Caco-2 (cell line): ENCODE data around the gene CAPN15. TPM values are rescaled to one million over a fixed set of nuclear protein-coding genes. Genes with fewer than 3 reads are reported as not detected.
A peak's percentile ranks its signal among the peaks of the same experiment; 100 is the strongest.

Source experiments
- BruUV-seq: library from RNA; stranded (reverse); fragments of 400-500 nt; replicated peaks from 2 replicates; lab custom pipeline; 2021; lab: Mats Ljungman, UMichigan
- CTCF ChIA-PET: fragments of 300-600 bp; sonication (Branson Sonifier 250); formaldehyde crosslinking; loops from one replicate; lab custom pipeline; 2022; ENCODE audit warnings: antibody characterized with exemption; lab: Charles Lee
- POLR2A ChIA-PET: fragments of 300-600 bp; sonication (Branson Sonifier 250); formaldehyde crosslinking; loops from one replicate; lab custom pipeline; 2022; ENCODE audit warnings: antibody characterized with exemption; lab: Charles Lee
- DNase-seq, 2 experiments: peaks; one replicate each; pipeline versions ENCODE4 v3.0.0 to v3.0.0-alpha.2; 2020 to 2022
- H3K27me3 ChIP-seq: replicated peaks from 2 replicates; pipeline ENCODE4 v1.6.0; 2011; ENCODE audit warnings: low read length; ENCODE audit not compliant: control insufficient read depth, insufficient read depth
- H3K36me3 ChIP-seq: 2 replicates; pipeline ENCODE4 v1.5.1; 2011; ENCODE audit warnings: low read length; ENCODE audit not compliant: control insufficient read depth, insufficient read depth
- H3K4me1 ChIP-seq: fragments of 250-450 bp; sonication (Bioruptor Pico); 2 replicates; pipeline ENCODE4 v1.5.1; 2020; ENCODE audit warnings: mild to moderate bottlenecking
- H3K4me3 ChIP-seq: 2 replicates; pipeline ENCODE4 v1.5.1; 2011; ENCODE audit warnings: low read depth, mild to moderate bottlenecking, control low read depth, low read length
- H3K9me3 ChIP-seq: fragments of 250-450 bp; sonication (Bioruptor Pico); 2 replicates; pipeline ENCODE4 v1.5.1; 2020; ENCODE audit warnings: mild to moderate bottlenecking, moderate library complexity
- H3K27ac Mint-ChIP-seq: one replicate; pipeline ENCODE4 v1.8.0; 2022; ENCODE audit warnings: mixed read lengths; ENCODE audit not compliant: unreplicated experiment
- H3K27me3 Mint-ChIP-seq: one replicate; pipeline ENCODE4 v1.8.0; 2022; ENCODE audit warnings: mixed read lengths; ENCODE audit not compliant: insufficient read depth, unreplicated experiment
- H3K36me3 Mint-ChIP-seq: one replicate; pipeline ENCODE4 v1.8.0; 2022; ENCODE audit warnings: mild to moderate bottlenecking, mixed read lengths; ENCODE audit not compliant: insufficient read depth, unreplicated experiment
- H3K4me1 Mint-ChIP-seq: one replicate; pipeline ENCODE4 v1.8.0; 2022; ENCODE audit warnings: low read depth, mixed read lengths; ENCODE audit not compliant: unreplicated experiment
- H3K4me3 Mint-ChIP-seq: one replicate; pipeline ENCODE4 v1.8.0; 2022; ENCODE audit warnings: mild to moderate bottlenecking, moderate library complexity, mixed read lengths; ENCODE audit not compliant: unreplicated experiment
- H3K9me3 Mint-ChIP-seq: one replicate; pipeline ENCODE4 v1.8.0; 2022; ENCODE audit warnings: mixed read lengths; ENCODE audit not compliant: unreplicated experiment
- intact Hi-C: fragments of 100-400 bp; cut with micrococcal nuclease; formaldehyde crosslinking; loops from one replicate; pipeline ENCODE4 v1.10.0; 2022; ENCODE audit not compliant: unreplicated experiment
- total RNA-seq: library from RNA; stranded (reverse); gene quantifications from 2 replicates; pipeline ENCODE4 v1.2.3, GENCODE V29; 2022
- TF ChIP-seq, protein P1 (sequence below), 2 experiments: fragments of 200-600 bp in 1 of 2; IDR thresholded peaks; 1 replicate in 1 of 2; 2 replicates in 1 of 2; pipeline versions ENCODE4 v1.5.1 to v1.8.0; 2011 to 2022; ENCODE audit warnings: antibody characterized with exemption in 1 of 2, control low read depth in 1 of 2, inconsistent platforms in 1 of 2, low read depth in 1 of 2, low read length in 1 of 2, mild to moderate bottlenecking in 1 of 2, moderate library complexity in 1 of 2; ENCODE audit not compliant: insufficient read depth in 1 of 2, severe bottlenecking in 1 of 2, unreplicated experiment in 1 of 2

The CAPN15 gene
- total RNA-seq, 1 experiment from 2014 or later: 85.3 TPM

DNA sequence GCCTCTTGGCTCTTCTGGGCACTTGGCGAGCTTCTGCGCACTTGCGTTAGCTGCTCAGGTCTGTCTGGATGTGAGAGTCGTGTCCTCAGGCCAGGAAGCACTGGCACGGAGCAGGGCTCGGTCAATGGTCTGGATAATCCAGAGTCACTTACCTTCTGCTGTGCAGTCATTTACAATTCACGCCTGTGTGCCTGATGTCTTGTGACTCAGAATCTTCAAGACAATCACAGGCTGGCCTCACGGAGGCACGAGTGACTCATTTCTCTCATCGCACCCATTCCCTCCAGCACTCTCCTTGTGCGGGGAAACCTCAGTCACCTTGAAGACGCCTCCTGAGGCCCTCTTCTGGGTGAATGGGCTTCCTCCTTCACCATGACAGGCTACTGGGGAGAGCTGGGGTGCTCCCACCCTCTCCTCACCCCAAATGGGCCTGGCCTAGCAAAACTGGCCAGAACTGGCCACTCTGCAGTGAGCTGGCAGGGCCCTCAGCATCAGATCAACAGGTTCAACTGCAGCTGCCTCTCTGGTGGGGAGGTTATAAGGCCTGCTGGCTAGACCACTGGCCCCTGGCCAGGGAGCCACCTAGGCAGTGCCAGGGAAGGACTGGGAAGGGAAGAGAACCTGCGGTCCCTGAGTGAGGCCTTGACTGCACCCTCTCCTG lies 1.9 kb upstream of the CAPN15 start:
- no peak for DNase-seq
- ChIA-PET POLR2A (interaction anchor here (1.8 kb wide), 1 partner anchor 124 kb away, joined by 4 read pairs; the partner anchor contains the start of gene DECR2), CTCF (interaction anchor here (1.5 kb wide), 1 partner anchor 30 kb away, joined by 3 read pairs; no protein-coding TSS in a partner anchor)
- intact Hi-C loops: loop anchor here (5.0 kb wide), 1 partner anchor 62 kb away; no protein-coding TSS in a partner anchor
- H3K9me3 ChIP-seq: no peaks in the 10 kb centered on the region
- Mint-ChIP-seq H3K9me3 (no peaks in the 10 kb centered on the region), H3K4me1 (no peaks in the 10 kb centered on the region), H3K4me3 (peak overlapping the region; percentile 72), H3K27me3 (no peaks in the 10 kb centered on the region), H3K36me3 (peaks cover 33% of the 10 kb centered on the region), H3K27ac (no peak overlapping the region)
- H3K4me3 ChIP-seq: peak overlapping the region; percentile 76
- BruUV-seq: no TSS peak
- H3K27me3 ChIP-seq: no peaks in the 10 kb centered on the region
- TF ChIP-seq, protein P1, sequence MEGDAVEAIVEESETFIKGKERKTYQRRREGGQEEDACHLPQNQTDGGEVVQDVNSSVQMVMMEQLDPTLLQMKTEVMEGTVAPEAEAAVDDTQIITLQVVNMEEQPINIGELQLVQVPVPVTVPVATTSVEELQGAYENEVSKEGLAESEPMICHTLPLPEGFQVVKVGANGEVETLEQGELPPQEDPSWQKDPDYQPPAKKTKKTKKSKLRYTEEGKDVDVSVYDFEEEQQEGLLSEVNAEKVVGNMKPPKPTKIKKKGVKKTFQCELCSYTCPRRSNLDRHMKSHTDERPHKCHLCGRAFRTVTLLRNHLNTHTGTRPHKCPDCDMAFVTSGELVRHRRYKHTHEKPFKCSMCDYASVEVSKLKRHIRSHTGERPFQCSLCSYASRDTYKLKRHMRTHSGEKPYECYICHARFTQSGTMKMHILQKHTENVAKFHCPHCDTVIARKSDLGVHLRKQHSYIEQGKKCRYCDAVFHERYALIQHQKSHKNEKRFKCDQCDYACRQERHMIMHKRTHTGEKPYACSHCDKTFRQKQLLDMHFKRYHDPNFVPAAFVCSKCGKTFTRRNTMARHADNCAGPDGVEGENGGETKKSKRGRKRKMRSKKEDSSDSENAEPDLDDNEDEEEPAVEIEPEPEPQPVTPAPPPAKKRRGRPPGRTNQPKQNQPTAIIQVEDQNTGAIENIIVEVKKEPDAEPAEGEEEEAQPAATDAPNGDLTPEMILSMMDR (IDR thresholded peaks at IDR 0.05; ENCODE audit: insufficient read depth in 1 of 2, low read depth in 1 of 2, low read length in 1 of 2, severe bottlenecking in 1 of 2, unreplicated experiment in 1 of 2): no peak
- peaks cover 9% of the 10 kb centered on the region for H3K4me1 ChIP-seq
- 0 out of 2 replicates have a peak, but pooled peaks cover 1% of the 10 kb centered on the region for H3K36me3 ChIP-seq

DNA sequence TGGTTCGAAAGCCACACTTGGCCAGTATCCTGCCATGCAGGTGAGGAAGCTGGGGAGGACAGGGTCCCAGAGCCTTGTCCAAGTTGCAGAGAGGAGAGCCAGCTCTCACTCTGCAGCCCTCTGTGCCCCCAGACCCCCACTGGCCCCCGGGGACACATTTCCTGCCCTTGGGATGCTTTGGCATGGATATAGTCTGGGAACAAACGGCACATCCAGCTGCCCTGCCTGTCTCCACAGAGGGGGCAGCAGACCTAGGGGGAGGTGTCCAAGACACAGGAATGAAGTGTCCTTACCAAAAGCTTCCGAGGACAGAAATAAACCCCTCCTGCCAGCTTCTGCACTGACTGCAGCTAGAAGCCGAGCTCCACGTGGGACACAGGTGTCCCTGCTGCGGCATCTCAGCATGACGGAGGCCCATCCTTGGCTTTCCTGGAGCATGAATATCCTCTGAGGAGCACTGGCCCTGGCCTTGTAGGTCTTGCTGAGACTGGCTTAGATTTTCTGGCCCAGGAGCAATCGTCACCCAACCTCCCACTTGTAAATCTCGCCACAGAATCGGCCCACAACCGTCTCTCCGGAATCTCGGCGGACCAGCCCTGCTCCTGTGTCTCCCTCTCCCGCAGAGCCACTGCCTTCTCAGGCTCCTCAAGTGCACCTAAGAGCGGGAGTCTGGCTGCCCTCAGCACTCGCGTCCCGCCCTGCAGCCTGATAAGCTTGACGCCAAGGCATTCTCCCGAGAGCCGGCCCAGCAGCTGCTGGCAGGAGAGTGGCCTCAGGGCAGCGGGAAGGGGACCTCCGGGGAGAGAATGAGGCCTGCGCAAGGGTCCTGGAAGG lies 1.1 kb upstream of the CAPN15 start:
- Mint-ChIP-seq H3K4me3 (peak overlapping the region; percentile 72), H3K4me1 (no peaks in the 10 kb centered on the region), H3K27me3 (no peaks in the 10 kb centered on the region), H3K9me3 (no peaks in the 10 kb centered on the region), H3K36me3 (peaks cover 32% of the 10 kb centered on the region), H3K27ac (peak overlapping the region; percentile 70)
- Histone ChIP-seq H3K27me3 (no peaks in the 10 kb centered on the region), H3K4me3 (peak overlapping the region; percentile 76), H3K36me3 (0 out of 2 replicates have a peak, but pooled peaks cover 1% of the 10 kb centered on the region), H3K9me3 (no peaks in the 10 kb centered on the region), H3K4me1 (peaks cover 9% of the 10 kb centered on the region)
- DNase-seq: peak; percentile 67 to 70
- ChIA-PET CTCF (interaction anchor here (1.0 to 1.9 kb wide), 4 partner anchors 11 to 110 kb away, joined by 3 to 6 read pairs (median 5); partner anchors contain the start of genes METTL26 and RAB11FIP3), POLR2A (interaction anchor here (0.5 to 1.8 kb wide), 5 partner anchors 18 to 454 kb away, joined by 3 to 4 read pairs (median 3); partner anchors contain the start of genes DECR2 and RHBDF1)
- TF ChIP-seq, protein P1 (IDR thresholded peaks at IDR 0.05; ENCODE audit: insufficient read depth in 1 of 2, low read depth in 1 of 2, low read length in 1 of 2, severe bottlenecking in 1 of 2, unreplicated experiment in 1 of 2): no peak
- TSS peak; percentile 60 for BruUV-seq
- intact Hi-C loops: loop anchor here (5.0 kb wide), 1 partner anchor 61 kb away; no protein-coding TSS in a partner anchor
